Calu3 (cell line): ENCODE measurements around the gene GRM7. TPM values are rescaled to one million over a fixed set of nuclear protein-coding genes. Genes with fewer than 3 reads are reported as not detected.

ENCODE experiments used
- BruUV-seq: library from RNA; stranded (reverse); fragments of 400-500 nt; replicated peaks from 2 replicates; lab custom pipeline; 2021; lab: Mats Ljungman, UMichigan
- CTCF ChIA-PET: fragments of 300-600 bp; sonication (Branson Sonifier 250); formaldehyde crosslinking; loops from one replicate; lab custom pipeline; 2022; ENCODE audit warnings: antibody characterized with exemption; lab: Charles Lee
- DNase-seq: peaks from one replicate; pipeline ENCODE4 v3.0.0; 2022
- H3K27ac Mint-ChIP-seq: one replicate; pipeline ENCODE4 v1.8.0; 2022; ENCODE audit warnings: mixed read lengths; ENCODE audit not compliant: unreplicated experiment
- H3K27me3 Mint-ChIP-seq: one replicate; pipeline ENCODE4 v1.8.0; 2022; ENCODE audit warnings: mixed read lengths; ENCODE audit not compliant: unreplicated experiment
- H3K36me3 Mint-ChIP-seq: one replicate; pipeline ENCODE4 v1.8.0; 2022; ENCODE audit warnings: mild to moderate bottlenecking, moderate library complexity, mixed read lengths; ENCODE audit not compliant: insufficient read depth, unreplicated experiment
- H3K4me1 Mint-ChIP-seq: one replicate; pipeline ENCODE4 v1.8.0; 2022; ENCODE audit warnings: mild to moderate bottlenecking, low read depth, mixed read lengths; ENCODE audit not compliant: unreplicated experiment
- H3K4me3 Mint-ChIP-seq: one replicate; pipeline ENCODE4 v1.8.0; 2022; ENCODE audit warnings: mild to moderate bottlenecking, low read depth, moderate library complexity, mixed read lengths; ENCODE audit not compliant: unreplicated experiment
- H3K9me3 Mint-ChIP-seq: one replicate; pipeline ENCODE4 v1.8.0; 2022; ENCODE audit warnings: low read depth, mixed read lengths; ENCODE audit not compliant: unreplicated experiment
- CTCF ChIP-seq: fragments of 200-600 bp; IDR thresholded peaks from one replicate; pipeline ENCODE4 v1.8.0; 2022; ENCODE audit warnings: antibody characterized with exemption; ENCODE audit not compliant: unreplicated experiment
- intact Hi-C: fragments of 100-400 bp; cut with micrococcal nuclease; formaldehyde crosslinking; loops from one replicate; pipeline ENCODE4 v1.10.0; 2022; ENCODE audit not compliant: unreplicated experiment
- total RNA-seq: library from RNA; stranded (reverse); gene quantifications from 2 replicates; pipeline ENCODE4 v1.2.3, GENCODE V29; 2022

The GRM7 gene
- total RNA-seq, 1 experiment from 2014 or later, result not detected

GRCh38 chr3:6878731-6879130 lies 17.8 kb downstream of the GRM7 start:
- no peaks in the 10 kb centered on the region for H3K36me3 Mint-ChIP-seq
- CTCF ChIA-PET, result no interaction called here
- H3K27ac Mint-ChIP-seq, result no peak overlapping the region
- H3K4me3 Mint-ChIP-seq, result no peak overlapping the region
- BruUV-seq, result no TSS peak
- no peak for DNase-seq
- intact Hi-C loops, result no loop called here
- peaks cover 2% of the 10 kb centered on the region for H3K9me3 Mint-ChIP-seq
- TF ChIP-seq CTCF, result no peak
- H3K27me3 Mint-ChIP-seq, result no peaks in the 10 kb centered on the region
- no peaks in the 10 kb centered on the region for H3K4me1 Mint-ChIP-seq

GRCh38 chr3:6912240-6912639 lies 51.3 kb downstream of the GRM7 start:
- no peak for TF ChIP-seq CTCF
- H3K27me3 Mint-ChIP-seq, result no peaks in the 10 kb centered on the region
- BruUV-seq, result no TSS peak
- intact Hi-C loops, result no loop called here
- H3K4me3 Mint-ChIP-seq, result no peak overlapping the region
- CTCF ChIA-PET, result no interaction called here
- no peaks in the 10 kb centered on the region for H3K4me1 Mint-ChIP-seq
- no peaks in the 10 kb centered on the region for H3K36me3 Mint-ChIP-seq
- H3K9me3 Mint-ChIP-seq, result peaks cover 5% of the 10 kb centered on the region
- H3K27ac Mint-ChIP-seq, result no peak overlapping the region
- DNase-seq, result no peak

GRCh38 chr3:6915898-6916297 lies 55.0 kb downstream of the GRM7 start:
- intact Hi-C loops, result no loop called here
- H3K27me3 Mint-ChIP-seq, result no peaks in the 10 kb centered on the region
- no peak for DNase-seq
- BruUV-seq, result no TSS peak
- no peak overlapping the region for H3K4me3 Mint-ChIP-seq
- no peak for TF ChIP-seq CTCF
- CTCF ChIA-PET, result no interaction called here
- H3K9me3 Mint-ChIP-seq, result peaks cover 3% of the 10 kb centered on the region
- no peak overlapping the region for H3K27ac Mint-ChIP-seq
- H3K36me3 Mint-ChIP-seq, result no peaks in the 10 kb centered on the region
- H3K4me1 Mint-ChIP-seq, result no peaks in the 10 kb centered on the region

GRCh38 chr3:6921066-6921465 lies 60.2 kb downstream of the GRM7 start:
- Mint-ChIP-seq H3K9me3 (peaks cover 14% of the 10 kb centered on the region), H3K4me1 (no peaks in the 10 kb centered on the region), H3K27ac (no peak overlapping the region), H3K4me3 (no peak overlapping the region), H3K27me3 (no peaks in the 10 kb centered on the region), H3K36me3 (no peaks in the 10 kb centered on the region)
- BruUV-seq, result no TSS peak
- intact Hi-C loops, result no loop called here
- no peak for DNase-seq
- no peak for TF ChIP-seq CTCF
- CTCF ChIA-PET, result no interaction called here

GRCh38 chr3:6921876-6922275 lies 61.0 kb downstream of the GRM7 start:
- Mint-ChIP-seq H3K4me1 (no peaks in the 10 kb centered on the region), H3K27me3 (no peaks in the 10 kb centered on the region), H3K4me3 (no peak overlapping the region), H3K9me3 (peaks cover 14% of the 10 kb centered on the region), H3K27ac (no peak overlapping the region), H3K36me3 (no peaks in the 10 kb centered on the region)
- CTCF ChIA-PET, result no interaction called here
- BruUV-seq, result no TSS peak
- DNase-seq, result no peak
- no peak for TF ChIP-seq CTCF
- intact Hi-C loops, result no loop called here
